Activated CD8-positive, alpha-beta memory T cell treated with anti-CD3 and anti-CD28 coated beads, Interleukin-2, amount 50 U/mL, for 4 hours (primary cell): Measurements from ENCODE around the gene RBM38.

ENCODE experiments used
- DNase-seq: peaks from one replicate; pipeline ENCODE4 v3.0.0-alpha.2; 2020

RBM38 gene

DNA sequence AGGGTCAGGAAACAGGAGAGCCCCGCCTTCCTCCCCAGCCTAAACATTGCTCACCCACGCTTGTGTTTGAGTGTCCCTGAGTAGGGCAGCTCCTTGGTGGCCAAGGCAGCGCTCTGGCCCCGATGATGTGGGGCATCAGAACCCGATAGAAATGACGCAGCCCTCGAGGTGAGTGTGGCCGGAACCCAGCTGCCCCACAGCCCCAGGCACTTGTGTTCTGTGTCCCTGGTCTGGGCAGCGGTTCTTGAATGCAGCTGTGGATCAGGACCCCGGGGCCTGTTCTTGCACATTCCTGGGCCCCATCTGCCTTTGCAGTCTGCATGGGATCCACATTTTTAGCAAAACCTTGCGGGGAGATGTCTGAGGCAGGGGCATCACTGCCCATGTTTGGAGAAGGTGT, 12.8 kb downstream of the RBM38 start:
- DNase-seq, result no peak

DNA sequence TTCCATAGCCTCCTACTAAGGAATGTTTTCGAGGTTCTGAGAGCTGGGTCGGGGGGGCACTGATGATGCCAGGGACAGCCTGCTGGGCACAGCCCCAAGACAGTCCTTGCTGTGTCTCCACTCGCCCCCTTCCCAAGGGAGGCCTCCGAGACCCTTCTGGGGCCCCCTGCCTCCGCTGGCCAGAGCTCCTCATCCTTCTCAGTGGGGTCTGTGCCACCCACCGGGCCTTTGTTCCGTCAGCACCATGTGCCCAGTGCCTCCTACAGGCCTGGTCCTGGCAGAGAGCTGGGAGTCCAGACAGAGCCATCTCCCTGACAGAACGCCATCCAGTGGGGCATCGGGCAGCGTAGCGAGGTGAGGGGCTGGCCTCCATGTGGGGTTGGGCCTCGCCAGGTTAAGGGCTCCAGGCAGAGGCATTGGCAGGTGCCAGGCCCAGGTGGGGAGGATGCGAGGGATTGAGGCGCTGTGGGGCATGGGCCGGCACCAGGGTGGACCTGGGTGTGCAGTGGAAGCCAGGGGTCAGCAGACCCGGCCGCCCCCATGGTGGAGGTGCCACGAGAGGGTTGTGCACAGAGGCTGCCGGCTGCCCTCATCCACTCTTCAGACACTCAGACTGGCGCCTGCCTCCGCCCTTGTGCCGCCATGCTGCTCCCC, 13.3 kb downstream of the RBM38 start:
- no peak for DNase-seq

- DNase-seq, result no peak
Observed at GRCh38 chr20:57405236-57406016, 14.2 kb downstream of the RBM38 start.

DNA sequence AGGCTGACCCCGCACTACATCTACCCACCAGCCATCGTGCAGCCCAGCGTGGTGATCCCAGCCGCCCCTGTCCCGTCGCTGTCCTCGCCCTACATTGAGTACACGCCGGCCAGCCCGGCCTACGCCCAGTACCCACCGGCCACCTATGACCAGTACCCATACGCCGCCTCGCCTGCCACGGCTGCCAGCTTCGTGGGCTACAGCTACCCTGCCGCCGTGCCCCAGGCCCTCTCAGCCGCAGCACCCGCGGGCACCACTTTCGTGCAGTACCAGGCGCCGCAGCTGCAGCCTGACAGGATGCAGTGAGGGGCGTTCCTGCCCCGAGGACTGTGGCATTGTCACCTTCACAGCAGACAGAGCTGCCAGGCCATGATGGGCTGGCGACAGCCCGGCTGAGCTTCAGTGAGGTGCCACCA, 16.4 kb downstream of the RBM38 start:
- DNase-seq, result no peak

DNA sequence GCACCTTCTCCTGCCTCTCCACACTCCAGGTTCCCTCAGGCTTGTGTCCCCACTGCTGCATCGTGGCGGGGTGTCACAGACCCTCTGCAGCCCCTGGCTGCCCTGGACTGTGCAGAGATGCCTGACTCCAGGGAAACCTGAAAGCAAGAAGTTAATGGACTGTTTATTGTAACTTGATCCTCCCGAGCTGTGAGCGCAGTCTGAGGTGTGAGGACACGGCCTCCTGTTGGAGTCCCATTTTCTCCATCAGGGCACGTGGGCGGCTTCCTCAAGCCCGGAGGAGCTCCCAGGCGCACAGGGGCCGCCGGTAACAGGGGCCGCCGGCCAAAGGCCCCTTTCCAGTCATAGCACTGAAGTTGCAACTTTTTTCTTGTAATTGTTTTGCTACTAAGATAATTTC, 16.9 kb downstream of the RBM38 start:
- DNase-seq, result no peak

GRCh38 chr20:57408536-57409233, 17.5 kb downstream of the RBM38 start:
- no peak for DNase-seq

GRCh38 chr20:57409316-57409671, 18.1 kb downstream of the RBM38 start:
- no peak for DNase-seq

DNA sequence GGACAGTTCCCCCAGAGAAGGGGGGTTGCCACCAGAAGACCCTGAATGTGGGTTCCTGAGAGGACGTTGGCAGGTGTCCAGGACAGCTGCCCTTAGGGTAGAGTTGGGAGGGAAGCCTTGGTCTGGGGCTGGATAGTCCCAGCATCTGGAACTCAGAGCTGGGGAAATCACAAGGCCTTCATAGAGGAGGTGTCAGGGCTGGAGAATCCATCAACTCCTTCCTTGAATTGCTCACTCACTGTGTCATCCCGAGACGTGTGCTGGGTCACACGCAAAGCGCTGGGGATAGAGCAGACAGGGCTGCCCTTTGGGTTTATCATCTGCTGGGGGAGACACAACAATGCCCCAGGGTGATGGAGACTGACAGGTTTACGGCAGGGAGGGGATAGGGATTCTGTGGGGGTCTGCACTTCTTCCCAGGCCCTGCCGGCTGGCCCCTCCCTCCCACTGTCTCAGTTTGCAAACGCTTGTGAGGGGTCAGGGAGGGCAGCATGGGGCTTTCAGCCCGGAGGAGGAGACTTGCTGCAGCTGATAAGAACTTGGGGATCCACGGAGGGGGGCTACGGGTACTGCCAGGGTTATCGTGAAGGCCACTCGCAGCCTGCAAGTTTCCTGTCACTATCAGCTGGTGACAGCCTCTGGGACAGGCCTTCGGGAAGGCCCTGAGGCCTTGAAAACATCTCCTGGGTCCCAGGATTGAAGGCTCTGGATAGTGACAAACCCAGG, 18.6 kb downstream of the RBM38 start:
- DNase-seq, result no peak

GRCh38 chr20:57410398-57410920, 19.3 kb downstream of the RBM38 start:
- DNase-seq, result no peak

DNA sequence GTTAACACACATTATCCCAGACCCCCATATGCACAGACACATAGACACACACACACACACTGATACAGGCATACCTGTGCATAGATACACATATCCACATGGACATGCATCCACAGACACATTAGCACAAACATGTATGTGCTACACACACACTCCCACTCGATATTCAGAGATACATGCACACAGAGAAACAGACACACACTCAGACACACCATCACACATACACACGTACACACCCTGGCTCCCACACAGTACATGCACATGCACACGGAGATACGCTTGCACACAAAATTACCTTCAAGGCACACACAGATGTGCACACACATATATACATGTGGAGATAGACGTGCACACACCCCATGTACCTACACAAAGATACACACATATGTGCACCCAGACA, 19.7 kb downstream of the RBM38 start:
- DNase-seq, result no peak

- no peak for DNase-seq
Observed at GRCh38 chr20:57411406-57412283, 20.4 kb downstream of the RBM38 start.

DNA sequence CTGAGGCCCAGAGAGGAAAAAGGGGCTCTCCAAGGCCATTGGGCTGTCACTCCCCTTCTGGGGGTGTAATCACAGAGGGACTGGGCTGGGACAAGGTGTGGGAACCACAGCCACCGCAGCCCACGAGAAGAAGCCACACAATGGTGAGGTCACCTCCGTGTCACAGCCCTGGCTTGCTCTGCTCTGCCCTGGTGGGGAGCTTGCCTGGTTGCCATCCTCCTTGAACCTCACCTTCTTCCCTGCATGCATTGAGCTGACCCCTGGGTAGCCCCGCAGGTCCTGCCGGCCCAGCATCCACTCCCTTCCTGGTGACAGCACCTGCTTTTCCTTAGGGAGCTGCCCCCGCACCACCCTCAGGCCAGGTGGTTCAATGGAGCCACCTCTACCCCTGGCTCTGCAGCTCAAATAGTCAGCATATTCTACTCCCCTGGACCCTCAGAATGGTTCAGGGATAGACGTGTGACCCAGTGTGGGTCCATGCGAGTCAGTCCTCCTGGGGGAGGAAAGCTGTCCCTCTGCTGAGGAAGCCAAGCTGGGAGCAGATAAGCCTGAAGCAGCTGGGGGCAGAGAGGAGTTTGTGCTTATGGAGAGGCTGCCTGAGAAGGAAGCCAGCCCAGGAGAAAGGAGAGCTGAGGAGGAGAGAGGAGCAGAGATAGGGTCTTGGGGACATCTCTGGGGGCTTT, 21.3 kb downstream of the RBM38 start:
- DNase-seq, result no peak

DNA sequence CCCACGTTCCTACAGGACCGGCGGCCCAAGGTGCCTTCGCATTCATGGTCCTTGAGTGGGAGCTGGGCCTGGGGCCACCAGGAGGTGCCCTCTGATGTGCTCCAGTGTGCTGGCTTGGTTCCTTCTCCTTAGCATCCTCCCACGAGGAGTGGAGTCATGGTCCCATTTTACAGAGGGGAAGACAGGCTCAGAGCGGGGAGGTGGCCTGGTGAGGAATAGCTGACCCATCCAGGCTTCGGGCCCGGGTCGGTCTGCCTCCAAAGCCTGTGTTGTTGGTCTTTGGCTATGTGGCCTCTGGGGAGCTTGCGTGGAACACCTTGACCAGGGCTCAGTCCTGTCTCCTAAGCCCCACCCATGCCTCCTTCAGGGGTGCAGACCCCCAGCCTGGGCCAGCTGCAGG, 22.8 kb downstream of the RBM38 start:
- no peak for DNase-seq

- DNase-seq, result no peak
Observed at GRCh38 chr20:57414867-57415592, 23.8 kb downstream of the RBM38 start.

DNA sequence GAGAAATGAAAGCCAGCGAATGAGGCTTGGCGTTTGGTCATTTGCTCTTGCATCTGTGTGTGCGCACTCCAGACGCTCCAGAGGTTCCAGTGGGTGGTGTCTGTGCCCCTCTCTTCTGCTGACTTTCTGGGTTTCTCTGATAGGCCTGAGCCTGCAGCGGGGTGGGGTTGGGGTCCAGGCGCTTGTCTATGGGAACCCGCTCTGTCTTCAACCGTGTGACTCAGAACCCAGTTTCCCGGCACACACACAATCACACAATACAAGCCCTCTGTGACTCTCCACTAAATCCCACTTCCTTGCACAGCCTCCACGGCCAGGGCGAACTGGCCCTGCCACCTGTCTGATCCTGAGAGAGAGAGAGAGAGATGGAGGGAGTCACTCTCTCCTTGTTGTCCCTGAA, 24.6 kb downstream of the RBM38 start:
- no peak for DNase-seq

- no peak for DNase-seq
Observed at GRCh38 chr20:57416296-57417022, 25.3 kb downstream of the RBM38 start.

DNA sequence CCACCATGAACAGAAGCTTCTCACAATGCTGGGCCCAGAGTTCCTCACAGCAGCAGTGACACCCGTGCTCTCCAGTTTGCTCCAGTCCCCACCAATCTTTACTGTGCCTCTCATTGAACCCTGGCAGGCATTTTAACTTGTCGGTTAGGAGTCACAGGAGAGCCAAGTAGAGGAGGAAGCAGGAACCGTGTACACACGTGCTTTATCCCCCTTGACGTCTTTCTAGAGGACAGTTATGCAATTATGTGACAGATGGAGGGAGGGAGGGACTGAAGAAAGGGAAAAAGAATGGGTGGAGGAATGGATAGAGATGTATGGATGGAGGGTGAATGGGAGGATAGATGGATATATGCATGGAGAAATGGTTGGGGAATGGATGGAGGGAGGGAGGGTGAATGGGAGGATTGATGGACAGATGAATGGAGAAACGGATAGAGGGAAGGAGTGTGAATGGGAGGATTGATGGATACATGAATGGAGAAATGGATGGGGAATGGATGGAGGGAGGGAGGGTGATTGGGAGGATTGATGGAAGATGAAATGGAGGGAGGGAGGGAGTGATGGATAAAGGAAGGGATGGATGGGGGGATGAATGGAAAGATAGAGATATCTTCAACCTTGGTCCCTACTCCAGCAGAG, 26.0 kb downstream of the RBM38 start:
- DNase-seq, result no peak

DNA sequence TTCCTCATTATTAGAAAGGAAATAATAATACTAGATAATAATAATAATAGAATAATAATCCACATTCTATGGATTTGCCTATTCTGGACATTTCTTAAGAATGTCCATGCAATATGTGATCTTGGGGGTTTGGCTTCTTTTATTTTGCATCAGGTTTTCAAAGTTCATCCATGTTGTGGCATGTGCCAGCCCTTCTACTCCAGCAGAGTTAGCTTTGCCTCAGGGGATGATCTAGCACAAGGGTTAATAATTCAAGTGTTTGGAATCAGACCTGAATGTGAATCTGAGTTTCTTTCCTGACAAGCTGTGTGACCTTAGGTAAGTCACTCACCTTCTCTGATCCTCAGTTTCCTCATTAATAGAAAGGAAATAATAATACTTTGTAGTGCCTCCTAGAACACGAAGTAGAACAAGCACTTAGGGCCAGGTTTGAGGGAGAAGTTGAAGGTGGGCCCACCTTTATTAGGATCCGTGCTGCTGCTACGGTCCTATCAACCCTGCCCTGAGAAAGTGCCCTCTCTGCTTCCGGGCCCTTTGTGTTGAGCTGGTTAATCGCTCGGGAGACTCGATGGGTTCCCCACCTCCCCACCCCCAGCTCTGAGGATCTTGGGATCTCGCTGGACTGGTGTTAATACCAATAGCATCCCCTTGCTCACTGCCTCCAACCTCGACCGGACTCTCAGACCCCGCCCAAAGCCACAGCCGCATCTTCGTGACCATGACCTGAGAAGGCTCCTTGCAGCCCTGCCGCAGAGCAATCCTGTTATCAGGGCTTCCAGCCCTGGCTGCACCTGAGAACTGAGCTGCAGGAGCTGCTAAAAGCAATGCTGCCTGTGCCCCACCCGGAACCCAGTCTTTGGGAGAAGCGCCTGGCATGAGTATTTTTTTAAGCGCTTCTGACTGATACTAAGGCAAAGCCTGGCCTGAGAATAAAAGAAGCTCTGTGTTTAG, 26.9 kb downstream of the RBM38 start:
- DNase-seq, result no peak
